Measurements from ENCODE around the gene TRPC4. TPM values are rescaled to one million over a fixed set of nuclear protein-coding genes. Genes with fewer than 3 reads are reported as not detected.

The TRPC4 gene
- total RNA-seq, 1 donor from 2014 or later: 7.5 TPM

DNA sequence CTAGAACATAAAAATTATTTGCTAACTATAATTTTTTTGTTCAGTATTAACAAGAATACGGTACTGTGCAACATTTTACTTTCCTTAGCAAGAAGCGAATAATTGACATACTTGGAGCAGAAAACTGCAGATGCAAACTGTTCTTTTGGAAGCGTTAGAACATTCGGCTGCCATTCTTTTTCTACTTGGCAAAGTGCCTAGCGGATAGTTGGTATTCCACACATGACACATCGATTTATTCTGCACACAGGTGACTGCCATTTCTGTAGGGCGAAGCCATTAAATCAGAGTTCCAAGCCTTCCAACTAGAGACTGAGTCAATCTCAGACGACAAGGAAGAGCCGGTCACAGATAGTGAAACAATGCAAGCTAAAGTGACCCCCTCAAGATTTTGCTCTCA, 117.4 kb downstream of the TRPC4 start:
- Mint-ChIP-seq H3K27ac (no peak overlapping the region), H3K4me1 (peaks cover 7% of the 10 kb centered on the region), H3K27me3 (ENCODE audit: low read depth) (no peaks in the 10 kb centered on the region), H3K9me3 (peaks cover 9% of the 10 kb centered on the region), H3K4me3 (no peak overlapping the region), H3K36me3 (no peaks in the 10 kb centered on the region)
- TF ChIP-seq, protein P1, sequence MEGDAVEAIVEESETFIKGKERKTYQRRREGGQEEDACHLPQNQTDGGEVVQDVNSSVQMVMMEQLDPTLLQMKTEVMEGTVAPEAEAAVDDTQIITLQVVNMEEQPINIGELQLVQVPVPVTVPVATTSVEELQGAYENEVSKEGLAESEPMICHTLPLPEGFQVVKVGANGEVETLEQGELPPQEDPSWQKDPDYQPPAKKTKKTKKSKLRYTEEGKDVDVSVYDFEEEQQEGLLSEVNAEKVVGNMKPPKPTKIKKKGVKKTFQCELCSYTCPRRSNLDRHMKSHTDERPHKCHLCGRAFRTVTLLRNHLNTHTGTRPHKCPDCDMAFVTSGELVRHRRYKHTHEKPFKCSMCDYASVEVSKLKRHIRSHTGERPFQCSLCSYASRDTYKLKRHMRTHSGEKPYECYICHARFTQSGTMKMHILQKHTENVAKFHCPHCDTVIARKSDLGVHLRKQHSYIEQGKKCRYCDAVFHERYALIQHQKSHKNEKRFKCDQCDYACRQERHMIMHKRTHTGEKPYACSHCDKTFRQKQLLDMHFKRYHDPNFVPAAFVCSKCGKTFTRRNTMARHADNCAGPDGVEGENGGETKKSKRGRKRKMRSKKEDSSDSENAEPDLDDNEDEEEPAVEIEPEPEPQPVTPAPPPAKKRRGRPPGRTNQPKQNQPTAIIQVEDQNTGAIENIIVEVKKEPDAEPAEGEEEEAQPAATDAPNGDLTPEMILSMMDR (IDR thresholded peaks at IDR 0.05; ENCODE audit: unreplicated experiment): no peak
- no peak for DNase-seq (ENCODE audit: low spot score in 2 of 2, unreplicated experiment in 2 of 2)

DNA sequence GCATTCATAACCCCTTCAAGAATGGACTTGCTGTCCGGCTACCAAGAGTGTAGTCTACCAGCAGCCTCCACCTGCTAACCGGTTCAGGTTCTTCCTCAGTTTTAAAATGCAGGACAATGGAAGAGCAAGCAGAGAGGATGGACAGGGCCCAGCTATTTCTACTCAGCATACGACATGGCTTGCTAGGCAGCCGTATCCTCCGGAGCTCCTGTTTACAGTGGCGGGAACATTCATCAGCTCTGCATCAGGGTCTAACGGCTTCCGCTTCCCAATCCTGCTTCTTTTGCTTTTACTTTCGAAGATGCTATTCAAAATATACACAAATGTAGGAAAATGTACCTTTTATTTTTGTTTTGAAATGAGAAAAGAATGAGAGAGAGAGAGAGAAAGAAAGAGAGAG, 118.5 kb downstream of the TRPC4 start:
- peaks cover 9% of the 10 kb centered on the region for H3K9me3 Mint-ChIP-seq
- H3K27me3 Mint-ChIP-seq (ENCODE audit: low read depth): no peaks in the 10 kb centered on the region
- peaks cover 15% of the 10 kb centered on the region for H3K4me1 Mint-ChIP-seq
- no peak for DNase-seq (ENCODE audit: low spot score in 2 of 2, unreplicated experiment in 2 of 2)
- TF ChIP-seq, protein P1 (IDR thresholded peaks at IDR 0.05; ENCODE audit: unreplicated experiment): no peak
- no peak overlapping the region for H3K27ac Mint-ChIP-seq
- no peak overlapping the region for H3K4me3 Mint-ChIP-seq
- no peaks in the 10 kb centered on the region for H3K36me3 Mint-ChIP-seq

- H3K36me3 Mint-ChIP-seq: no peaks in the 10 kb centered on the region
- H3K4me1 Mint-ChIP-seq: peaks cover 20% of the 10 kb centered on the region
- H3K4me3 Mint-ChIP-seq: no peak overlapping the region
- H3K27ac Mint-ChIP-seq: no peak overlapping the region
- no peaks in the 10 kb centered on the region for H3K27me3 Mint-ChIP-seq (ENCODE audit: low read depth)
- peaks cover 9% of the 10 kb centered on the region for H3K9me3 Mint-ChIP-seq
- DNase-seq (ENCODE audit: low spot score in 2 of 2, unreplicated experiment in 2 of 2): no peak
- TF ChIP-seq, protein P1 (IDR thresholded peaks at IDR 0.05; ENCODE audit: unreplicated experiment): no peak
Measured at GRCh38 chr13:37748913-37749312, 120.7 kb downstream of the TRPC4 start.

- no peak overlapping the region for H3K27ac Mint-ChIP-seq
- H3K36me3 Mint-ChIP-seq: no peaks in the 10 kb centered on the region
- no peak overlapping the region for H3K4me3 Mint-ChIP-seq
Measured at GRCh38 chr13:37747071-37747612, 122.4 kb downstream of the TRPC4 start.

GRCh38 chr13:37741536-37741935, 128.0 kb downstream of the TRPC4 start:
- Mint-ChIP-seq H3K36me3 (no peaks in the 10 kb centered on the region), H3K27me3 (ENCODE audit: low read depth) (no peaks in the 10 kb centered on the region), H3K4me3 (no peak overlapping the region), H3K27ac (no peak overlapping the region), H3K9me3 (no peaks in the 10 kb centered on the region), H3K4me1 (peaks cover 8% of the 10 kb centered on the region)
- TF ChIP-seq, protein P1 (IDR thresholded peaks at IDR 0.05; ENCODE audit: unreplicated experiment): no peak
- DNase-seq (ENCODE audit: low spot score in 2 of 2, unreplicated experiment in 2 of 2): no peak

More at GRCh38 chr13:37747071-37747612, 122.4 kb downstream of the TRPC4 start:
- DNase-seq (ENCODE audit: low spot score in 2 of 2, unreplicated experiment in 2 of 2): no peak
- H3K27me3 Mint-ChIP-seq (ENCODE audit: low read depth): no peaks in the 10 kb centered on the region
- H3K9me3 Mint-ChIP-seq: peaks cover 9% of the 10 kb centered on the region
- H3K4me1 Mint-ChIP-seq: peaks cover 16% of the 10 kb centered on the region
- TF ChIP-seq, protein P1 (IDR thresholded peaks at IDR 0.05; ENCODE audit: unreplicated experiment): no peak

GRCh38 chr13:37736045-37736444, 133.5 kb downstream of the TRPC4 start:
- H3K4me1 Mint-ChIP-seq: peaks cover 4% of the 10 kb centered on the region

More at GRCh38 chr13:37736045-37736444, 133.5 kb downstream of the TRPC4 start:
- DNase-seq (ENCODE audit: low spot score in 2 of 2, unreplicated experiment in 2 of 2): no peak
- H3K9me3 Mint-ChIP-seq: peaks cover 6% of the 10 kb centered on the region
- no peak overlapping the region for H3K27ac Mint-ChIP-seq
- TF ChIP-seq, protein P1 (IDR thresholded peaks at IDR 0.05; ENCODE audit: unreplicated experiment): no peak
- H3K4me3 Mint-ChIP-seq: no peak overlapping the region
- peaks cover 2% of the 10 kb centered on the region for H3K36me3 Mint-ChIP-seq
- no peaks in the 10 kb centered on the region for H3K27me3 Mint-ChIP-seq (ENCODE audit: low read depth)
